ENCODE results near the gene CROCC2.

GRCh38 chr2:240966457-240966905 is 60.3 kb downstream of the CROCC2 start:
- TF ChIP-seq CTCF (IDR thresholded peaks at IDR 0.05; ENCODE audit: borderline replicate concordance, extremely low read depth, low read length, poor library complexity, severe bottlenecking) (no peak), EZH2 (IDR thresholded peaks at IDR 0.05; ENCODE audit: borderline replicate concordance, low read depth, low read length, severe bottlenecking) (no peak)

All from DND-41 (cell line).